Keratinocyte (primary cell): ENCODE results near the gene COL6A2.

ENCODE experiments used
- EZH2 ChIP-seq: IDR thresholded peaks from one replicate; pipeline ENCODE4 v1.6.1; 2012; ENCODE audit warnings: inconsistent platforms, mild to moderate bottlenecking, low read length, moderate library complexity
- TF ChIP-seq, protein P1 (sequence below), 3 experiments: IDR thresholded peaks in 1 of 3; conservative IDR thresholded peaks in 1 of 3; optimal IDR thresholded peaks in 1 of 3; 2 replicates in 2 of 3; 3 replicates in 1 of 3; pipeline versions ENCODE3 to v1.5.1; 2011; ENCODE audit warnings: low read length in 3 of 3, mild to moderate bottlenecking in 3 of 3, moderate library complexity in 2 of 3, control low read depth in 1 of 3, inconsistent platforms in 1 of 3; ENCODE audit not compliant: insufficient read depth in 2 of 3; ENCODE audit errors: extremely low read depth in 1 of 3

DNA sequence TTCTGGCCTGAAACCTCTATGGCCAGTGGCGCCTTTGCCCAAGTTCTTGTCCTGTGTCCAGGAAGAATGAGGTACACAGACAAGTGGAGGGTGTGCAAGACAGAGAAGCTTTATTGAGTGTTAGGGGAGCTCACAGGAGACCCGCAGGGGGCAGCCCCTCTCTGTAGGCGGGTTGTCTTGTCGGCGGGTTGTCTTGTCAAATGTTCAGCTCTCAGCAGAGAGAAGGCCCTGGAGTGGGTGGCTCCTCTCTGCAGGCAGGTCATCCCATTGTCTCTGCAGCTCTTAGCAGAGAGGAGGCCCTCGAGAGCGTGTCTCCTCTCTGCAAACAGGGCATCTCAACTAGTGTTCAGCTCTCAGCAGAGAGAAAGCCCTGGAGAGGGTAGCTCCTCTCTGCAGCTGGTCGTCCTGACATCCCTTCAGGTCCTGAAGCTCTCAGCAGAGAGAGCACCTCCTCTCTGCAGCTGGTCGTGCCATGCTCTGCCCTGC is 11.0 kb downstream of the COL6A2 start:
- TF ChIP-seq, protein P1, sequence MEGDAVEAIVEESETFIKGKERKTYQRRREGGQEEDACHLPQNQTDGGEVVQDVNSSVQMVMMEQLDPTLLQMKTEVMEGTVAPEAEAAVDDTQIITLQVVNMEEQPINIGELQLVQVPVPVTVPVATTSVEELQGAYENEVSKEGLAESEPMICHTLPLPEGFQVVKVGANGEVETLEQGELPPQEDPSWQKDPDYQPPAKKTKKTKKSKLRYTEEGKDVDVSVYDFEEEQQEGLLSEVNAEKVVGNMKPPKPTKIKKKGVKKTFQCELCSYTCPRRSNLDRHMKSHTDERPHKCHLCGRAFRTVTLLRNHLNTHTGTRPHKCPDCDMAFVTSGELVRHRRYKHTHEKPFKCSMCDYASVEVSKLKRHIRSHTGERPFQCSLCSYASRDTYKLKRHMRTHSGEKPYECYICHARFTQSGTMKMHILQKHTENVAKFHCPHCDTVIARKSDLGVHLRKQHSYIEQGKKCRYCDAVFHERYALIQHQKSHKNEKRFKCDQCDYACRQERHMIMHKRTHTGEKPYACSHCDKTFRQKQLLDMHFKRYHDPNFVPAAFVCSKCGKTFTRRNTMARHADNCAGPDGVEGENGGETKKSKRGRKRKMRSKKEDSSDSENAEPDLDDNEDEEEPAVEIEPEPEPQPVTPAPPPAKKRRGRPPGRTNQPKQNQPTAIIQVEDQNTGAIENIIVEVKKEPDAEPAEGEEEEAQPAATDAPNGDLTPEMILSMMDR (optimal IDR thresholded peaks at IDR 0.05 in 1 of 3, IDR thresholded peaks at IDR 0.05 in 1 of 3, conservative IDR thresholded peaks at IDR 0.05 in 1 of 3; ENCODE audit: extremely low read depth in 1 of 3, insufficient read depth in 2 of 3, low read length in 3 of 3): no peak
- TF ChIP-seq EZH2: no peak
